ENCODE data around the gene TMEM108. TPM values are rescaled to one million over a fixed set of nuclear protein-coding genes. Genes with fewer than 3 reads are reported as not detected.

The TMEM108 gene
- total and polyA plus RNA-seq, 2 experiments from 2014 or later, result 7.4 to 15.3 TPM

DNA sequence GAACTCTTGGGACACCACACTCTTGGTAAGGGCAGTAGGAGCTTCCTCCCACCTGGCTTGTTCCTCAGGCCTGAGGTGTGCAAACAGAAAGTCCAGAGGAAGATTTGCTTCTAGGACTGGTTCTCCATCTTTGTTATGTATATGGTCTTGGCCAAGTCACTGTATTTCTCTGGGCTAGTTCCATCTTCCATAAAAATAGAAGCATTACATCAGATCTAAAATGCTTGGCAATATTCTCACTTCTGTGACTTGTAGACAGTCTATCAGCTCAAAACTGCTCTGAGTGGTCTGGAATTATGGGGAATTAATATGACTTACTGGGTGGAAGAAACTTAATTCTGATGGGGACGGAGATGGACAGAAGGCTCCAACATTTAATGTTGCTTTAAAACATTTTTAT lies 55.2 kb downstream of the TMEM108 start:
- Histone ChIP-seq H3K4me1 (ENCODE audit: insufficient read depth) (peaks cover 13% of the 10 kb centered on the region; the same call in 1 of the 2 replicates), H3K4me3 (no peak overlapping the region), H3K36me3 (ENCODE audit: insufficient read depth) (no peaks in the 10 kb centered on the region), H4K20me1 (replicated peaks; ENCODE audit: insufficient read depth) (no peaks in the 10 kb centered on the region), H3K27me3 (ENCODE audit: insufficient read depth) (no peaks in the 10 kb centered on the region), H3K27ac (ENCODE audit: low read depth) (no peak overlapping the region), H3K4me2 (no peak overlapping the region), H2AFZ (no peak overlapping the region), H3K9me2 (ENCODE audit: insufficient read depth) (no peaks in the 10 kb centered on the region), H3K79me2 (replicated peaks; ENCODE audit: insufficient read depth) (peaks cover 9% of the 10 kb centered on the region; the same call in 1 of the 2 replicates), H3F3A (replicated peaks; ENCODE audit: low read depth) (no peaks in the 10 kb centered on the region)
- H3K36me3 Mint-ChIP-seq (ENCODE audit: low read depth), result peaks cover 11% of the 10 kb centered on the region; the same call in 2 of the 3 replicates
- TF ChIP-seq ZNF331 (CRISPR knock-in tag; IDR thresholded peaks at IDR 0.05; ENCODE audit: low read depth), result no peak
- H3K4me1 Mint-ChIP-seq, result peaks cover 11% of the 10 kb centered on the region
- ATAC-seq (no peak), DNase-seq (ENCODE audit: low spot score) (no peak)
- no peak overlapping the region for H3K27ac Mint-ChIP-seq
- H3K4me3 Mint-ChIP-seq, result no peak overlapping the region
- peaks cover 5% of the 10 kb centered on the region; the same call in 2 of the 3 replicates for H3K9me3 Mint-ChIP-seq
- H3K27me3 Mint-ChIP-seq (ENCODE audit: insufficient read depth, low read depth, poor library complexity), result no peaks in the 10 kb centered on the region

DNA sequence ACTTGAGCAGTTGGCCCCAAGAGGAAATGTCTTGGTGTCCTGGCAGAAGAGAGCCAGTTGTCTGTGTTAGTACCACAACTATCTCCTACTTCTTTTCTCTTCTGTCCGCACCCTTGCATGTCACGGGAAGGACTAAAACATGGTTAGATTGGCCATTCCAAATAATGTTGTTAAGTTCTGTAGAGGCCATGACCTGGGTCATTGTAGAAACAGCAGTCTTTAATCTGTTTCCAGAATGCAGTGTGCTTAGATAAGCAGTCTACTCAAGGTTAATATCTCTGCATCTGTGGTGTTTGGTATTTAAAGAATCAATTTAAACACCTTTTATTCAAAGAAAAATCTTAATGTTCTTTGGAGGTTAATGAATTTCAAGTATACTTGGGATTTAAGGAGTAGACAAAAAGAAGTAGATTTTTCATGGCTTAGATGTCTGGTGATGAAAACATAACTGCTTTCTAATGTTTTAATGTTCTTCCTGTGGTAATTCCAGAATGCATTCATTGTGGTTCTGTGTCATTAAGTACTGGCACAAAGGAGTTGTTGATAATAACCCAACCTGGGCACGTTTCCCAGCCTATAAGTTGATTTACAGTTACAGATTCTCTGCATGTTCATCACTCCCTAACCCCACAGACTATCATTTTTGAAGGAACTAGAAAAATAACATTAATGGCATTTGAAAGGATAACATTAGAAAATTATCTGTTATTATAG lies 58.9 kb downstream of the TMEM108 start:
- no peak for DNase-seq (ENCODE audit: low spot score)
- no peak overlapping the region for H3K4me3 ChIP-seq
- no peak for ATAC-seq
- TF ChIP-seq, protein P1, sequence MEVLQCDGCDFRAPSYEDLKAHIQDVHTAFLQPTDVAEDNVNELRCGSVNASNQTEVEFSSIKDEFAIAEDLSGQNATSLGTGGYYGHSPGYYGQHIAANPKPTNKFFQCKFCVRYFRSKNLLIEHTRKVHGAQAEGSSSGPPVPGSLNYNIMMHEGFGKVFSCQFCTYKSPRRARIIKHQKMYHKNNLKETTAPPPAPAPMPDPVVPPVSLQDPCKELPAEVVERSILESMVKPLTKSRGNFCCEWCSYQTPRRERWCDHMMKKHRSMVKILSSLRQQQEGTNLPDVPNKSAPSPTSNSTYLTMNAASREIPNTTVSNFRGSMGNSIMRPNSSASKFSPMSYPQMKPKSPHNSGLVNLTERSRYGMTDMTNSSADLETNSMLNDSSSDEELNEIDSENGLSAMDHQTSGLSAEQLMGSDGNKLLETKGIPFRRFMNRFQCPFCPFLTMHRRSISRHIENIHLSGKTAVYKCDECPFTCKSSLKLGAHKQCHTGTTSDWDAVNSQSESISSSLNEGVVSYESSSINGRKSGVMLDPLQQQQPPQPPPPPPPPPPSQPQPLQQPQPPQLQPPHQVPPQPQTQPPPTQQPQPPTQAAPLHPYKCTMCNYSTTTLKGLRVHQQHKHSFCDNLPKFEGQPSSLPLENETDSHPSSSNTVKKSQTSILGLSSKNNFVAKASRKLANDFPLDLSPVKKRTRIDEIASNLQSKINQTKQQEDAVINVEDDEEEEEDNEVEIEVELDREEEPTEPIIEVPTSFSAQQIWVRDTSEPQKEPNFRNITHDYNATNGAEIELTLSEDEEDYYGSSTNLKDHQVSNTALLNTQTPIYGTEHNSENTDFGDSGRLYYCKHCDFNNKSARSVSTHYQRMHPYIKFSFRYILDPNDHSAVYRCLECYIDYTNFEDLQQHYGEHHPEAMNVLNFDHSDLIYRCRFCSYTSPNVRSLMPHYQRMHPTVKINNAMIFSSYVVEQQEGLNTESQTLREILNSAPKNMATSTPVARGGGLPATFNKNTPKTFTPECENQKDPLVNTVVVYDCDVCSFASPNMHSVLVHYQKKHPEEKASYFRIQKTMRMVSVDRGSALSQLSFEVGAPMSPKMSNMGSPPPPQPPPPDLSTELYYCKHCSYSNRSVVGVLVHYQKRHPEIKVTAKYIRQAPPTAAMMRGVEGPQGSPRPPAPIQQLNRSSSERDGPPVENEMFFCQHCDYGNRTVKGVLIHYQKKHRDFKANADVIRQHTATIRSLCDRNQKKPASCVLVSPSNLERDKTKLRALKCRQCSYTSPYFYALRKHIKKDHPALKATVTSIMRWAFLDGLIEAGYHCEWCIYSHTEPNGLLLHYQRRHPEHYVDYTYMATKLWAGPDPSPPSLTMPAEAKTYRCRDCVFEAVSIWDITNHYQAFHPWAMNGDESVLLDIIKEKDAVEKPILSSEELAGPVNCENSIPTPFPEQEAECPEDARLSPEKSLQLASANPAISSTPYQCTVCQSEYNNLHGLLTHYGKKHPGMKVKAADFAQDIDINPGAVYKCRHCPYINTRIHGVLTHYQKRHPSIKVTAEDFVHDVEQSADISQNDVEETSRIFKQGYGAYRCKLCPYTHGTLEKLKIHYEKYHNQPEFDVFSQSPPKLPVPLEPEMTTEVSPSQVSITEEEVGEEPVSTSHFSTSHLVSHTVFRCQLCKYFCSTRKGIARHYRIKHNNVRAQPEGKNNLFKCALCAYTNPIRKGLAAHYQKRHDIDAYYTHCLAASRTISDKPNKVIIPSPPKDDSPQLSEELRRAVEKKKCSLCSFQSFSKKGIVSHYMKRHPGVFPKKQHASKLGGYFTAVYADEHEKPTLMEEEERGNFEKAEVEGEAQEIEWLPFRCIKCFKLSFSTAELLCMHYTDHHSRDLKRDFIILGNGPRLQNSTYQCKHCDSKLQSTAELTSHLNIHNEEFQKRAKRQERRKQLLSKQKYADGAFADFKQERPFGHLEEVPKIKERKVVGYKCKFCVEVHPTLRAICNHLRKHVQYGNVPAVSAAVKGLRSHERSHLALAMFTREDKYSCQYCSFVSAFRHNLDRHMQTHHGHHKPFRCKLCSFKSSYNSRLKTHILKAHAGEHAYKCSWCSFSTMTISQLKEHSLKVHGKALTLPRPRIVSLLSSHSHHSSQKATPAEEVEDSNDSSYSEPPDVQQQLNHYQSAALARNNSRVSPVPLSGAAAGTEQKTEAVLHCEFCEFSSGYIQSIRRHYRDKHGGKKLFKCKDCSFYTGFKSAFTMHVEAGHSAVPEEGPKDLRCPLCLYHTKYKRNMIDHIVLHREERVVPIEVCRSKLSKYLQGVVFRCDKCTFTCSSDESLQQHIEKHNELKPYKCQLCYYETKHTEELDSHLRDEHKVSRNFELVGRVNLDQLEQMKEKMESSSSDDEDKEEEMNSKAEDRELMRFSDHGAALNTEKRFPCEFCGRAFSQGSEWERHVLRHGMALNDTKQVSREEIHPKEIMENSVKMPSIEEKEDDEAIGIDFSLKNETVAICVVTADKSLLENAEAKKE (CRISPR knock-in tag; IDR thresholded peaks at IDR 0.05), result no peak
- TF ChIP-seq, protein P2, sequence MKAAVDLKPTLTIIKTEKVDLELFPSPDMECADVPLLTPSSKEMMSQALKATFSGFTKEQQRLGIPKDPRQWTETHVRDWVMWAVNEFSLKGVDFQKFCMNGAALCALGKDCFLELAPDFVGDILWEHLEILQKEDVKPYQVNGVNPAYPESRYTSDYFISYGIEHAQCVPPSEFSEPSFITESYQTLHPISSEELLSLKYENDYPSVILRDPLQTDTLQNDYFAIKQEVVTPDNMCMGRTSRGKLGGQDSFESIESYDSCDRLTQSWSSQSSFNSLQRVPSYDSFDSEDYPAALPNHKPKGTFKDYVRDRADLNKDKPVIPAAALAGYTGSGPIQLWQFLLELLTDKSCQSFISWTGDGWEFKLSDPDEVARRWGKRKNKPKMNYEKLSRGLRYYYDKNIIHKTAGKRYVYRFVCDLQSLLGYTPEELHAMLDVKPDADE (IDR thresholded peaks at IDR 0.05), result no peak
- TF ChIP-seq, protein P3, sequence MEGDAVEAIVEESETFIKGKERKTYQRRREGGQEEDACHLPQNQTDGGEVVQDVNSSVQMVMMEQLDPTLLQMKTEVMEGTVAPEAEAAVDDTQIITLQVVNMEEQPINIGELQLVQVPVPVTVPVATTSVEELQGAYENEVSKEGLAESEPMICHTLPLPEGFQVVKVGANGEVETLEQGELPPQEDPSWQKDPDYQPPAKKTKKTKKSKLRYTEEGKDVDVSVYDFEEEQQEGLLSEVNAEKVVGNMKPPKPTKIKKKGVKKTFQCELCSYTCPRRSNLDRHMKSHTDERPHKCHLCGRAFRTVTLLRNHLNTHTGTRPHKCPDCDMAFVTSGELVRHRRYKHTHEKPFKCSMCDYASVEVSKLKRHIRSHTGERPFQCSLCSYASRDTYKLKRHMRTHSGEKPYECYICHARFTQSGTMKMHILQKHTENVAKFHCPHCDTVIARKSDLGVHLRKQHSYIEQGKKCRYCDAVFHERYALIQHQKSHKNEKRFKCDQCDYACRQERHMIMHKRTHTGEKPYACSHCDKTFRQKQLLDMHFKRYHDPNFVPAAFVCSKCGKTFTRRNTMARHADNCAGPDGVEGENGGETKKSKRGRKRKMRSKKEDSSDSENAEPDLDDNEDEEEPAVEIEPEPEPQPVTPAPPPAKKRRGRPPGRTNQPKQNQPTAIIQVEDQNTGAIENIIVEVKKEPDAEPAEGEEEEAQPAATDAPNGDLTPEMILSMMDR (conservative IDR thresholded peaks at IDR 0.05; ENCODE audit: low read depth in 2 of 2), result no peak
- no peak for TF ChIP-seq EZH2 (IDR thresholded peaks at IDR 0.05; ENCODE audit: low read depth, unreplicated experiment)
- no peak for TF ChIP-seq STAT1 (IDR thresholded peaks at IDR 0.05; ENCODE audit: unreplicated experiment)
- TF ChIP-seq, protein P4, sequence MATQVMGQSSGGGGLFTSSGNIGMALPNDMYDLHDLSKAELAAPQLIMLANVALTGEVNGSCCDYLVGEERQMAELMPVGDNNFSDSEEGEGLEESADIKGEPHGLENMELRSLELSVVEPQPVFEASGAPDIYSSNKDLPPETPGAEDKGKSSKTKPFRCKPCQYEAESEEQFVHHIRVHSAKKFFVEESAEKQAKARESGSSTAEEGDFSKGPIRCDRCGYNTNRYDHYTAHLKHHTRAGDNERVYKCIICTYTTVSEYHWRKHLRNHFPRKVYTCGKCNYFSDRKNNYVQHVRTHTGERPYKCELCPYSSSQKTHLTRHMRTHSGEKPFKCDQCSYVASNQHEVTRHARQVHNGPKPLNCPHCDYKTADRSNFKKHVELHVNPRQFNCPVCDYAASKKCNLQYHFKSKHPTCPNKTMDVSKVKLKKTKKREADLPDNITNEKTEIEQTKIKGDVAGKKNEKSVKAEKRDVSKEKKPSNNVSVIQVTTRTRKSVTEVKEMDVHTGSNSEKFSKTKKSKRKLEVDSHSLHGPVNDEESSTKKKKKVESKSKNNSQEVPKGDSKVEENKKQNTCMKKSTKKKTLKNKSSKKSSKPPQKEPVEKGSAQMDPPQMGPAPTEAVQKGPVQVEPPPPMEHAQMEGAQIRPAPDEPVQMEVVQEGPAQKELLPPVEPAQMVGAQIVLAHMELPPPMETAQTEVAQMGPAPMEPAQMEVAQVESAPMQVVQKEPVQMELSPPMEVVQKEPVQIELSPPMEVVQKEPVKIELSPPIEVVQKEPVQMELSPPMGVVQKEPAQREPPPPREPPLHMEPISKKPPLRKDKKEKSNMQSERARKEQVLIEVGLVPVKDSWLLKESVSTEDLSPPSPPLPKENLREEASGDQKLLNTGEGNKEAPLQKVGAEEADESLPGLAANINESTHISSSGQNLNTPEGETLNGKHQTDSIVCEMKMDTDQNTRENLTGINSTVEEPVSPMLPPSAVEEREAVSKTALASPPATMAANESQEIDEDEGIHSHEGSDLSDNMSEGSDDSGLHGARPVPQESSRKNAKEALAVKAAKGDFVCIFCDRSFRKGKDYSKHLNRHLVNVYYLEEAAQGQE (IDR thresholded peaks at IDR 0.05; ENCODE audit: unreplicated experiment), result no peak
- TF ChIP-seq POLR2AphosphoS5 (IDR thresholded peaks at IDR 0.05; ENCODE audit: low read depth), result no peak

More for the DNA sequence above, 58.9 kb downstream of the TMEM108 start:
- Histone ChIP-seq H4K20me1 (replicated peaks; ENCODE audit: insufficient read depth) (no peaks in the 10 kb centered on the region), H3K9me2 (ENCODE audit: insufficient read depth) (no peaks in the 10 kb centered on the region), H2AFZ (no peak overlapping the region), H3K27ac (ENCODE audit: low read depth) (no peak overlapping the region), H3K27me3 (ENCODE audit: insufficient read depth) (no peaks in the 10 kb centered on the region), H3F3A (replicated peaks; ENCODE audit: low read depth) (no peaks in the 10 kb centered on the region), H3K36me3 (ENCODE audit: insufficient read depth) (no peaks in the 10 kb centered on the region; the same call in 1 of the 2 replicates), H3K4me2 (no peak overlapping the region), H3K79me2 (replicated peaks; ENCODE audit: insufficient read depth) (no peaks in the 10 kb centered on the region), H3K4me1 (ENCODE audit: insufficient read depth) (no peaks in the 10 kb centered on the region)
- Mint-ChIP-seq H3K27me3 (ENCODE audit: insufficient read depth, low read depth, poor library complexity) (no peaks in the 10 kb centered on the region), H3K36me3 (ENCODE audit: low read depth) (peaks cover 21% of the 10 kb centered on the region; the same call in 2 of the 3 replicates), H3K4me1 (no peaks in the 10 kb centered on the region), H3K27ac (no peak overlapping the region), H3K9me3 (peaks cover 10% of the 10 kb centered on the region; the same call in 2 of the 3 replicates), H3K4me3 (no peak overlapping the region)
